HG03457 (cell line): ENCODE measurements around the gene SNX19.

Source experiments
- ATAC-seq: cut with Tn5 transposase; IDR thresholded peaks from one replicate; pipeline ENCODE4 v1.9.1; 2021; ENCODE audit warnings: moderate number of reproducible peaks; ENCODE audit not compliant: unreplicated experiment

The SNX19 gene

DNA sequence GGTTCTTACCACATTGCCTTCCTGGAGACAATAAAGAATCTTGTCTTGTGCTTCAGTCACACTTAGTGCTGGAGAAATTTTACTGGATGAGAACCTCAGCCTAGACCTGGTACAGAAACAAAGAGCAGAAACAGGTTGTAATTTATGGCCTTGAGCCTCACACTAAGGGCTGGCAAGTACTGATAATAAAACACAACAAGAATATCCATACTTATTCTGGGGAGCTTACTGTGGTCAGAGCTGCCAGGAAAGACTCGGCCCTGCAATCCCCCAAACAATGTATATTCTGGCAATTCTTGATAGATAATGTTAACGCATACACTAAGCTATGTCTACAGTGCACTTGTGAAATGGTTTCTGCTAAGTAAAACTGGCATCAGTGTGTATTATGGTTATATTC, 9.7 kb downstream of the SNX19 start:
- ATAC-seq, result no peak

DNA sequence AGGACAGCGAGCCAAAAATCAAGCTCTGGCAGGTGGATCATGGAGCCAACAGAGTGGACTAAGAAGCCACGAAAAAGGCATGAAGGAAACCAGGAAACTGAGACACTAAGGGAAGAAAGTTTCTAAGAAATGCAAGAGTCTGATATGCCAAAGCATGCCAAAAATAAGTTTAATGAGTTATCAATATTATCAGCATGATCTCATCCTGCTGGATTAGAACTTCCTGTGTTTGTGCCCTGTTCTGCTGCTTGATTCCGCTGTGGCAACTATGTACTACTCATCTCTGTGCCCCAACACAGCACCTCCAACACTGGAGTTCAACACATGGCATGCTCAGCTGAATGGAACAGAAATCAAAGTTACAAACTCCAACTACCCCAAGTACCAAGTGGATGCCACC, 10.8 kb downstream of the SNX19 start:
- ATAC-seq, result no peak

DNA sequence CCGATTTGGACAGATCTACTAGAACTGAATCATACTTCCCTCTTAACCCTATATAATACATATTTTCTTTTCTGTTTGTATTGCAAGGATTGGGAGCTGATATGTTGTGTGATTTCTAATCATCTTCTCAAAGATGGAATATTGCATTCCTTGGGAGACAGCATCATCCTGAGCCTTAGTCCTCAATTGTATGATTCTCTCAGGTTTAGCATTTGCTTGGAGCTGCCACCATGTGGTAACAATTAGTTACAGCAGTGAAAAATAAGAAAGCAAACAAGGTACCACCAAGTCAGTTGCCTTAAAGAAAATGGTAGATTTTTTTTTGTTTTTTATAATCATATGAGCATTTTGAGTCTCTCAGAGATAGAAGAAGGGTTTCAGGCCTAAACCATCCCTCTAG, 11.9 kb downstream of the SNX19 start:
- no peak for ATAC-seq

DNA sequence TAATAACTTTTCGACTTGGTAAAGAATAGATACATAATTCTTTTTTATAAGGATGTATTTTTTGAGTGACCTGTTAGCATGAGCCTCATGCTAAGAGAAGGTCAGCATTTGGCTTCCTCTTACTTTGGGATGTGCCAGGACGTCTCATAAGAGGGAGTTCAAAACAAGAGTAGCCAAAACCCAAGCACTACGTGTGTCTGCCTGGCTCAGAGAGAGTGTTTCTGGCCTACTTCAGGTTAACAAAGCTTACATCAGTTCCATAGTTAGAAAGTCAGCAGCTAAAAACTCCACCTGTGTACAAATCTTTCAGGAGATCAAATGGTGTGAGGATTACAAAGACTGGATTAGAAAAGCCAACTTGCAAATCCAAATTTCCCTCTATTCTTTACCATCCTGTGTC, 13.9 kb downstream of the SNX19 start:
- no peak for ATAC-seq

DNA sequence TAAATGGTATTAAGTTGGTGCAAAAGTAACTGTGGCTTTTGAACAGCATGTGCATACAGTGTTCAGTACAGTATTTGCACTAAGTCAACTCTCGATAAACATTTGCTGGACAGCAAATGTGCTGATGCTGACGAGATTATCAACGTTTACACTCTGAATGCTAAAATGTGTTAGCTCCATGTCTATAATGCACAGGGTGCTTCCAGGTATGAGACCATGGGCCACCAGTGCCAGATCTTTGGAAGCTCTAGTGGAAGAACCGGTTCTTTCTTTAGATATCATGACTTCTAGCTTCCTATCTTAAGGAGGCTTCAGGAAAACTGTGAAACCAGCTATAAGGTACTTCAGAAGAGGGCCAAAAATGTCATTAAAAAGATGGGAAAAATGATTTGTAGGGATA, 17.2 kb downstream of the SNX19 start:
- ATAC-seq, result no peak

DNA sequence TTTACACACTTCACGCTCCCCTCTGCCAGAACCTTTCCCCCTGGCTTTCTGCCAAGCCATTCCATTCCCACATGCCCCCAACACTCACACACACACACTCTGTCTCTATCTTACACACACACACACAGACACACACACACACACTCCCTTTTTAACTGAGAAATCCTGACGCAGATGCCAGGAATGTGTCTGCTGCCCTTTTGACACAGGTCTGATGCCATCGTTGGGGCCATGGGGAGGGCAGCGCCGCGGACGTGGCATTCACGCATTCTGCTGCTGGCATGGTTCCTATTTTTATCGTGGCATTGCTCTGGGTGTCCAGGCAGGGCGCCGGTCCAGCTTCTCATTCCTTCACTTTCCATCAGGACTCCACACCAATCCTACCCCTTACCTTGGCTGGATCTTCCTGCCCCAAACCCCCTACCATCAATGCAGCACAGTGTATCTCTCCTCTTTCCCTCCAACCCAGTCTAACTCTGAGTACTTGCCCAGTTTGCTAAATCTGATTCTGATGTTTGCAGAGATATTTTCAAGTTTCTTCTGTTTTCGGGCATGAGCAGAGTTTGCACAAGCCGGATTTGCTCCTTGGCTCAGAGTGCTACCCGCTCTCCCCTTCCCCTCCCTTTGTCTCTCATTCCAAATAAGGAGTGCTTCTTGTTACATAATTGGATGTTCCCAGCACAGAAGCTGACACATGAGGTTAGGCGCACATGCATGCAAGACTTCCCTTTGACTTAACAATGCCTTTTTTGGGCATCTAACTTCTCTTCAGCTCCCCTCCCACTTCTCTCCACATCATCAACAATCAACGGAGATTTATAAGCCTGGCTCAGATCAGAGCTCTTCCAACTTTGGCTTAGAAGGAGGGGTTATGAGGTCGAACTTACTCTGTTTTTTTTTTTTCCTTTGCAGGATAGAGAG, 18.8 kb downstream of the SNX19 start:
- ATAC-seq, result no peak

DNA sequence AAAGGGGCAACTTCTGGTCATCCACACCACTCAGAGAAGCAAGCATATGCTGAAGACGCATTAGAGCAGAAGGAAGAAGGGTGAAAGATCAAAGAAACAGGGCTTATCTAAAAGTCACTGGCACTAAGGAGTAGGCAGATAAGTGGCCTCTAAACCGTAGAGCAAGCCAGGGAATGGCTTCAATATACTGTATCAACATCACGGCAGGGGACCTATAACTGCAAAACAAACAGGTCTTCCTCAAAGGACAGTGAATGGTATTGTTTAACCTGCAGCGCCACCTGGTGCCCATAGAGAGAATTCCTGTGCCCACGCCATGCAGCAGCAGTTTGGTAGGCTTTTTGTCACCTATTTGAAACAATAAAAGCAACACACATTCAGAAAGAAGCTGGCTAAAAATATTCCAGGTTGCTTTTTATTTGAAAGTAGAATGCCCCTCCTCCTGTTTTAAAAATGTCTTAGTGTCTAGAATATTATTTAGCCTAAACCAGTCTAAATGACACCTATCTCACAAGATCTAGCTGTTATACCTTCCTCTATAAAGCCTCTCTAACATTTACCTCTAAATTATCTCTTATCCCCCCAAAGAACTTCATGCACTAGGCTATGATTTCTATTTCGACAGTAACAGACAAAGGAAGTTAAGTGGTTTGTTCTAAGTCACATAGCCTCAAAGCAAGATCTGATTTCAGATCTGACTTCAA, 21.8 kb downstream of the SNX19 start:
- ATAC-seq, result peak; percentile 83

DNA sequence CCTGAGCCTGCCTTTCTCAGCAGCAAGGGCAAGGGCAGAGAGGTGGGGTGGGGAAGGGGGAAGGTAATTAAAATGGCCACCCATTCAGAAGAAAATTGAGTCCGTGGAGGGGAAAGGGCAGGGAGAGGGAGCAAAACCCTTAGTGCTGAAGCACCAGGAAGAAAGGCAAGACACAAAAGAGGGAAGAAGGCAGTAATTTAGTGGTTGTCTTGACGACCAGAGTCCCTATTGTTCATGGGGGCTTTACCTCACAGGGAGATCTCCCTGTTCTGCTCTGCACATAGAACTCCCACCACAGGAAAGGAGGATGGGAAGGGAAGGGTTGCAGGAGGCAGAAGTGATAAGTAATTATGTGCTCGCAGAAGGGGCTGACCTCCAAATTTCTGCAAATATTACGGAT, 23.4 kb downstream of the SNX19 start:
- ATAC-seq, result no peak

DNA sequence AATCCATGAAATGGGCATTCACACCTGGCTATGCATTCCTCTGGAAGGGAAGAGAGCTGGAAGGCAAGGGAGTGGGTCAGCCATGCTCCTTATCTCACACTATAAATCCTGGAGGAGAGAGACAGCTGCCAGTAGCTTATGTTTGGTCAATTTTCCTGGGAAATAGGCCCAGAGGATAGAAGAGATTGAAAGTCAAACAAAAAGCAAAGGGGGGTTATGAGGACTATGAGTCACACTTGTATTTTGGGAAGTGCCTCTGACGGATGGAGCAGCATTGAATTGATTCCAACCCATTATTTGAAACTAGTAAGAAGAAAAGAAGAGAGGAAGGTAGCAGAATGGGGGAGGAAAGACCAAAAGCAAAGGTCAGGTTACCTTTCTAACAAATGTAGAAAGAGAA, 25.0 kb downstream of the SNX19 start:
- no peak for ATAC-seq

DNA sequence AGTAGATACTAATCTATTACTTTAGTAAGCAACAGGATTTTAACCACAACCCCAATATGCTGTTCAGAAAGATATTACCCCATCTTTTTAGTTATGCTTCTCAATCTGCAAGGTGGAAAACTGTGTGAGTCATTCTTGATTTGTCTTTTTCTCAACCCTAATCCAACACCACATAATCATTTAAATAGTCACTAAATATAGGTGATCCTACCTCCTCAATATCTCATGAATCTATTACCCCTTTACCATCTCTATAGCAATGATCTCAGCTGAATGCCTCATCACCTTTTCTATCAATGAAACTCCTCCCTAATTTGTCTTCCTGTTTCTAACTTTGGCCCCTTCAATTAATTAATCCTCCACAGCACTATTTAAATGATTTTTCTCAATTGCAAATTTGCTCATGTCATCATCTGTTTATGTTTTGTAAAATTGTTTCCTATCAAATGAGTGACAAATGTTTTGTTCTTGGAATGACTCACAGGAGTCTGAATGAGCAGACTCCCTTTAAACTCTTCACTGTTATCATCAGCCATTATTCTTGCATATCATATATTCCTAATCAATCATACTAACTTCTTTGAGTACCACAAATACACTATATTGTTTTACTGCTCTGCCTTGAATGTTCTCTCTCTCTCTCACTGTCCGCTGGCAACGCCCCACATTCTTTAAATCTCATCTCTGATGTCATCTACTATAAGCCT, 26.1 kb downstream of the SNX19 start:
- ATAC-seq, result no peak

DNA sequence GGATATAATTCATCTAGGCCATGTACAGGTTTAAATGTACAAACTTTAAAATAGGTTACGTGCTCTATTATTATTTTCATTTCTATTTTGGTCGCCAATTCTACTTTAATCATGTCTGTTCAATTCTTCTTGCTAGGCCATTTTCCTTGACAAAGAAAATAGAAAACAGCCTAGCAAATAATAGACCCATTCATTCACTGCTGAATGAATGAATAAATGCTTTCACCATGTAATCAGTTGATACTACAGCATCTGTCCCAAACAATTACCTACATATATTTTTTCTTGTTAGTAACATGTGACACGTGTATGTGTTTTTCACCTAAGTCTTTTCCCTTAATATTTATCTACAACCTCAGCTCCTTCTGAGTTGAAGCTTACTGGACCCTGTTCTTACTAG, 27.5 kb downstream of the SNX19 start:
- no peak for ATAC-seq

DNA sequence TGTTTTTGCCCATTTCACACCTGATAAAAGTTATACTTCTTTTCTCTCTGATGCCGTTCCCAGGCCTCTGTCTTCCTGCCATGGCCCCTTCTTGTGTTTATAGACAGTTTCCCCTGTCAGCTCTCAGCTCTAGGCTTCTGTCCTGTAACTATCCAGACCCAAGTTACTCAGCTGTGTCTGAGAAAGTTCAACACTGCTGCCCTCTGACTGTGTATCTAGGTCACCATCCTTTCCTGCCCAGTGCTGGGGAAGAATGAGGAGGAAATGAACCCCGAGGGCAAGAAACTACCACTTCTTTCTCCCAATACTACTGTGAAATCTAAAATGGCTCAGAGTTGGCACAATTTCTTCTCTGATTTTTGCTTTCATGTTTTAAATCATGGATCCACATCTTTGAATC, 29.6 kb downstream of the SNX19 start:
- no peak for ATAC-seq

DNA sequence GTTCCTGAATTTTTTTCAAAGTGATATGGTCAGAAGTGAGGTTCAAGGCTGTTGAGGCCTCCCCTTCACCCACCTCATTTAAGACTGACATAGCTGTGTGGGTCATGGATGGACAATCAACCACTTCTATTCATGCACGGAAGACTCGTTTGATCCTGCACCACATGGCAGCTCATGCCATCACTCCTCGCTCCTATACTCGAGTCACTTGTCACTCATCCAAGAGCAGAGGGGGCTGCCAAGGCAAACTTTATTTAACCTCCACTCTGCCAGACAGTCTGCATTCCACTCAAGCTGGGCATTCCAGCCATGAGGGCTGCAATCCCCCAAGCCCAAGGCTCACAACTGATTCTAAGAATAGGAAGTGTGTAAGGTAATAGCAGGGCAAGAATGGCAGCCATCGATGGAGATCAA, 34.1 kb downstream of the SNX19 start:
- no peak for ATAC-seq

DNA sequence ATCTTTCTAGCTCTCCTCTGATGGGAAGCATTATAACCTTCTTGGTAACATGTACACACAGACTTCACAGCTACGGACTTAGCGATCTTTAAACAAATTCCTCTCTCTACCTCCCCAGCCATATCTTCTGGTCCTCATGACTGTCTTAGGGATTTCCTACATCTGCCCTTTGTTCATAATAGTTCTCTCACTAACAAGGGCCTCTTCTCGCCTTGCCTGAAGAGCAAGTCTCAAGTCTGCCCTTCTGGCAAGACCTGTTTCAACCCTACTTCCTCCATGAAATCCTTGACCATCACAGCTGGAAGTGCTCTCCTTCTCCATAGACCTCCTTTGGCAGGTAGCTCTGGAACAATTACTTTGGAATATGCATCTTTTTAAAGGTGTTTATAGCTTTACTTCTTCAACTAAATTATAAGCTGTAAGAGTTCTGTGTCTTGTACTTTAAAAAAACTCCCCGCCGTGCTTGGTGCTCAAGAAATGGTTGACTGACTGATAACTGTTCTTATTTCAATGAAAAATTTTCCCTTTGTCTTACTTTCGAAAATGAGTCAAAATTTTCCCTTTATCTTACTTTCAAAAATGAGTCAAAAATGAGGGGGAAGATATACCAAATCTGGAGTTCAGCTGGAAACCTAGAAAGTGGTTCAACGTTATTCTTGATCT, 34.7 kb downstream of the SNX19 start:
- no peak for ATAC-seq

DNA sequence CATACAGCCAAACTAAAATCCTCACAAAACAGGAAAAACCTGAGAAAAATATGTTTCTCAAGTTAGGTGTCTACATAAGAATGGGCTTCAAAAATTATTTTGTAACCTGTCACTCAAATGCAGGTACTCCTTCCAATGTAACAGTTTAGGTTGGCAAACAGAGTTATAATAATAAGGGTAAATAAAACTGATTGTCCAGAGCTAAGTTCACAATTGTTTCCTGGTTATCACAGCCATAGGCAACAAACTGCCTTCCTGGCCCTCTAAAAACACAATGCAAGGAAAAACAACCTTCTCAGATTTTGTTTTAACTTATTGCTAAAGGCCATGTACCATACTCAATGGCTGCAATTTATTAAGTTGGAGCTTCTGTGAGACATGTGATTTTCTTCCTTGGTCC, 36.4 kb downstream of the SNX19 start:
- ATAC-seq, result no peak

DNA sequence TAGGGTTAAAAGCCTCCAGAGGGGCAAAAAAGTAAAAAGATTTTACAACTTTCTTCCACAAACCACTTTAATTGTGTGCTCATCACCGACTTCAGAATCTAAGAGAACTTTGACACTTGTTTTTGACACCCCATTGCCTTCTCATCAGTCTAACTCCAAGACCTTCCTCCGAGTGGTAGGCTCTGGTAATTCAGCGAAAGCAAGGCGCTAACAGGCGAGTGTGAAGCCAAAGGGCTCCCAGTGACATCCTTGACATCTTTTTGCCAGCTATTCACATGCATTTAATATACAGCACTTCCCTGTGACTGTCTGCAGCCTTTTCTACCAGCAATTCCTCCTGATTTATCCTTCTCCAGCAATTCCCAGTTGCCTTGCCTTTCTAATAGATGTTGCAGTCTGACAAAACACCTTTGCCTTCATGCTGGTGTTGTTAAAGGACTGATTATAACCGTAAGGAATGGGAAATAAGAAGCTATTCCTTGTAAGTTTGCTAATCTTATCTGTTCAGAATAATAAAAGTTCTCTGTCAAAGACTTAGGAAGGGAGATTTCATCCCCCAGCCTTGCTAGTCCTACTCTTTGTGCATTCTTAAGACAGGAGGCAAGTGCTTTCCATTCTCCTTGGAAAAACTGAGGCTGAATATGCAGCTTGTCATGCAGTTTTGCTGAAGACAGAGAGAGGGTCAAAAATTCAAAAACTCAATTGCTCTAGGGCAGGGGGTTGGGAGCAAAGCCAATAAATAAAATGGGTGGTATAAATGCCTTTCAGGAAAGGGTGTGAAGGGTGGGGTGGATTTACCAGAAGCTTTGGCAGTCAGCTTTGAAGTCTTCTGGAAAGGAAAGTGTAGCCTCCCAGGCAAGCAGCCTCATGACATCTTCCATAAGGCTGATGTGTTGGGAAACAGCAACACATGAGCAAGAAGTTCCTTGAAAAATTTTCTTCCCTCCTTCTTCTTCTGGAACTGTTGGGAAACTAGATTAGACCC, 39.1 kb downstream of the SNX19 start:
- ATAC-seq, result no peak

DNA sequence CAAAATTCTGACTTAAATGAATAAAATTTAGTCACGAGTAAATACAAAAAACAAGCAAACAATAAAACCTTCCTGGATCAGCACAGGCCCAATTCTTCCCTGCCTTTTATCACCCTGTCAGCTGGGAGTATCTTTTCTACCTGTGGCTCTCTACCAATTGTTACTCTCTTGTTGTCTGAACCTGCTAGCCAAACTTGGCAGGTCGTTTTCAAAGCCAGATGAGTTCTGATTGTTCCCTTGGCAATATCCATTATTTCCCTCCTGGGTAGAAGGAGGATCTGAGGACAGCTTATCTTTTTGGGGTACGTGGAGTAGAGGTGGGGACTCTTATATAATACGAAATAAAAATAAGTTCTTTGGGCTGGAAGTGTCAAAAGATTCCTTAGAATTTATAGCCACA, 40.2 kb downstream of the SNX19 start:
- ATAC-seq, result no peak

DNA sequence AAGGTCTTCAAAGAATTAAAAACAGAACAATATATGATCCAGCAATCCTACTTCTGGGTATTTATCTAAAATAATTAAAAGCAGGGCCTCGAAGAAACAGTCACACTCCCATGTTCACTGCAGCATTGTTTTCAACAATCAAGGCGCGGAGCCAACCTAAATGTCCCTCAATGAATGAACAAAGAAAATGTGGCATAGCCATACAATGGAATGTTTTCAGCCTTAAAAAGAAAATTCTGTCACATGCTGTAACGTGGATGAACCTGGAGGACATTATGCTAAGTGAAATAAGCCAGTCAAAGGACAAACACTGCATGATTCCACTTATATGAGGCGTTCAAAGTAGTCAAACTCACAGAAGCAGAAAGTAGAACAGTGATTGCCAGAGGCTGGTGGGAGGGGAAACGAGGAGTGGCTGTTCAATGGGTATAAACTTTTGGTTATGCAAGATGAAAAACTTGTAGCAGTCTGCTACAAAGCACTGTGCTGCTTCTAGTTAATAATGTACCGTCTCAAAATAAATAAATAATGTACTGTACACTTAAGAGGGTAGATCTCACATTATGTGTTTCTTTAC, 41.2 kb downstream of the SNX19 start:
- no peak for ATAC-seq

DNA sequence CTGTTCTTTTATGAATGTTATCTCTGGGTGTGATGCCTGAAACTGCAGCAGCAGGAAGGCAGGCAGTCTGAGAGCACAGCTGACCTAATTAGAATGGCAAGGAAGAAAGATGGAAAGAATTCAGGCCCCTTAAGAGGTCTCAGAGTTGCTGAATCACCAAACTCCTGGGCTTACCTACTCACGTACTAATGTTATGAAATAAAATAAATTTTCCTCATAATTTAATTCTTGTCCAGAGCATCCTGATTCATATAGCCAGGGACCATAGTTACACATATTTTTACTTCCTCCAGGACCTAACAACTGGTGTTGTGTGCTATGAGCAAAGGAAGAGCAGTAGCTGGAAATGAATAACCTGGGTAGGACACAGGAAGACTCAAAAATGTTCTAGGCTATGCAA, 41.9 kb downstream of the SNX19 start:
- ATAC-seq, result no peak

DNA sequence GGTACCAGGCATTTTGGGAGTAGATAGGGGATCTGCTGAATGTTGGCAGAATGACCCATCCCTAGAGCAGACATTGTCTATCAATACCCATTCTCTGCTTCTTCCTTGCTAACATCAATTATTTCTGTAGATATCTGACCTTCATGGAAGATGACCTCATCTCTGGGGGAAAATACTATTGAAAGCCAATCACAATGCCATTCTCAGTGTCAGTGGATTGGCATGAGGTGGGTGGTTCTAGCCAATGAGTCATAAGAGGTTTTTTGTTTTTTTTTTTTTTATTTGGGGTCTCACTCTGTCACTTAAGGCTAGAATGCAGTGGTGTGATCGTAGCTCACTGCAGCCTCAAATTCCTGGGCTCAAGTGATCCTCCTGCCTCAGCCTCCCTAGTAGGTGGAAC, 42.5 kb downstream of the SNX19 start:
- no peak for ATAC-seq
